ENCODE measurements around the gene RBM4. TPM values are rescaled to one million over a fixed set of nuclear protein-coding genes. Genes with fewer than 3 reads are reported as not detected.

The RBM4 gene
- total and polyA plus RNA-seq, 2 donors (not counting 1 experiment from before 2014, with no cell fraction given): 125 to 199 TPM

GRCh38 chr11:66616379-66617154 is 21.9 kb upstream of the RBM4 start, which contains the start of gene RBM14:
Gene RBM14, plus strand, starts transcription at chr11:66616630. Its CDS starts 91 bp downstream, at chr11:66616721.
- DNase-seq: peak; percentile 99
- CTCF ChIA-PET: interaction anchor here (1.0 to 4.5 kb wide), 9 partner anchors 10 to 61 kb away, joined by 3 to 32 read pairs (median 6); partner anchors contain the start of genes CCDC87, CCS, CTSF and RBM4
- Histone ChIP-seq H3K4me2 (replicated peaks; ENCODE audit: low read depth, low read length, poor library complexity, severe bottlenecking) (peak within 1 kb of the TSS; percentile 99), H4K20me1 (ENCODE audit: control insufficient read depth, insufficient read depth, low read length, poor library complexity, severe bottlenecking) (peaks cover 43% of the 10 kb centered on the region), H3K27me3 (replicated peaks in 1 of 4; ENCODE audit: control extremely low read depth in 1 of 4, control insufficient read depth in 3 of 4, insufficient read depth in 4 of 4, low read length in 3 of 4) (no peaks in the 10 kb centered on the region), H2AFZ (ENCODE audit: insufficient read depth, low read depth, low read length, poor library complexity, severe bottlenecking) (peak within 1 kb of the TSS; percentile 96), H3K9ac (ENCODE audit: low read length) (peak within 1 kb of the TSS; percentile 91), H3K36me3 (replicated peaks in 1 of 2; ENCODE audit: control extremely low read depth in 1 of 2, control insufficient read depth in 1 of 2, extremely low read depth in 1 of 2, insufficient read depth in 2 of 2, low read length in 1 of 2) (peaks cover 0 to 20% of the 10 kb centered on the region in 2 experiments), H3K4me3 (ENCODE audit: control extremely low read depth in 1 of 5, extremely low read depth in 1 of 5, insufficient read depth in 1 of 5, low read depth in 2 of 5, low read length in 4 of 5) (peak within 1 kb of the TSS; percentile 75 to 97 (median 94)), H3K79me2 (ENCODE audit: control insufficient read depth, insufficient read depth, low read length) (peaks cover 93% of the 10 kb centered on the region), H3K9me3 (ENCODE audit: control extremely low read depth in 1 of 3, control insufficient read depth in 2 of 3, insufficient read depth in 1 of 3, low read length in 2 of 3) (no peaks in the 10 kb centered on the region), H3K27ac (ENCODE audit: low read length in 2 of 2) (peak within 1 kb of the TSS; percentile 85 to 90), H3K4me1 (ENCODE audit: control insufficient read depth in 2 of 2, insufficient read depth in 2 of 2, low read length in 2 of 2) (peaks cover 53 to 65% of the 10 kb centered on the region in 2 donors)
- Mint-ChIP-seq H3K27me3 (no peaks in the 10 kb centered on the region), H3K9me3 (ENCODE audit: insufficient read depth) (no peaks in the 10 kb centered on the region), H3K4me3 (peak within 1 kb of the TSS; percentile 99), H3K4me1 (peaks cover 59% of the 10 kb centered on the region), H3K27ac (peak within 1 kb of the TSS; percentile 99)
- WGBS (ENCODE audit: insufficient coverage): under 1% methylated on average over 90 of the region's 90 CpGs
- peak; percentile 89 for ATAC-seq (ENCODE audit: low read depth)
- TF ChIP-seq CTCF (IDR thresholded peaks at IDR 0.05) (no peak), EZH2 (IDR thresholded peaks at IDR 0.05; ENCODE audit: borderline replicate concordance, insufficient read depth, low read depth, low read length, poor library complexity, severe bottlenecking) (no peak)
- intact Hi-C loops (cut with micrococcal nuclease): loop anchor here (1.0 to 2.0 kb wide), 6 partner anchors 8 to 70 kb away; partner anchors contain the start of genes ACTN3, CCDC87, CCS and RBM4
- POLR2A ChIA-PET: interaction anchor here (0.6 to 5.2 kb wide), 14 partner anchors 7 to 1241 kb away, joined by 3 to 53 read pairs (median 6); partner anchors contain the start of genes CCDC87, CCS, RBM4 and RBM4B
